Upper lobe of left lung (tissue), 4 donors: Measurements from ENCODE around the gene MRPL24.

Source experiments
- CTCF ChIP-seq, 6 experiments: fragments of 450-650 bp in 4 of 6; fragments of 200-600 bp in 2 of 6; sonication (generic) in 2 of 6; IDR thresholded peaks; one replicate each; pipeline ENCODE4 v1.5.1; 2016 to 2019; ENCODE audit warnings: antibody characterized with exemption in 6 of 6
- EP300 ChIP-seq, 4 donors: sonication (generic); formaldehyde crosslinking; IDR thresholded peaks; one replicate each; pipeline ENCODE4 v1.5.1; 2017; ENCODE audit warnings: antibody characterized with exemption in 4 of 4, control low read depth in 2 of 4

DNA sequence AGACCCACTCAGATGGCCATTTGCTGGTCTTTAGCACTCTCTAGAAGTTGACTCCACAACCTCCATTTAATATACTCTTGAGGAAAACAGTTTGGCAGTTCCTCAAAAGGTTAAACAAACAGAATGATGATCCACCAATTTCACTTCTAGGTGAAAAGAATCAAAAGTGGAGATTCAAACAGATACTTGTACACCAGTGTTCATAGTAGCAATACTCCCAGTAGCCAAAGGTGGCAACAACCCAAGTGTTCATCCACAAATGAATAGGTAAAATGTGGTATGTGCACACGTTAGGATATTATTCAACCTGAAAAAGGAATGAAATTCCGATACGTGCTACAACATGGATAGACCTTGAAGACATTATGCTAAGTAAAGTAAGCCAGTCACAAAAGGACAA lies 32.7 kb upstream of the MRPL24 start:
- TF ChIP-seq CTCF (IDR thresholded peaks at IDR 0.05): no peak
- no peak for TF ChIP-seq EP300 (IDR thresholded peaks at IDR 0.05)
